Fibroblast of villous mesenchyme (primary cell): ENCODE results near the gene SH3GL1. TPM values are rescaled to one million over a fixed set of nuclear protein-coding genes. Genes with fewer than 3 reads are reported as not detected.
A peak's percentile ranks its signal among the peaks of the same experiment; 100 is the strongest.

ENCODE experiments used
- DNase-seq: peaks from one replicate; pipeline ENCODE4 v3.0.0-alpha.2; 2010; ENCODE audit warnings: low read depth
- H3K4me3 ChIP-seq: 2 replicates; pipeline ENCODE4 v1.5.1; 2011; ENCODE audit warnings: low read depth, mild to moderate bottlenecking, low read length
- CTCF ChIP-seq: IDR thresholded peaks from 2 replicates; pipeline ENCODE4 v1.5.1; 2012; ENCODE audit warnings: low read depth, mild to moderate bottlenecking, low read length; ENCODE audit not compliant: insufficient read depth
- total RNA-seq: library from RNA; depleted of rRNA; stranded (reverse); fragments of >200 nt; gene quantifications from 2 replicates; pipeline ENCODE4 v1.2.3, GENCODE V29; 2012

The SH3GL1 gene
- total RNA-seq, 1 donor, result 65.2 TPM

- no peak for DNase-seq
- no peak overlapping the region for H3K4me3 ChIP-seq
- no peak for TF ChIP-seq CTCF
These were observed 30.9 kb upstream of the SH3GL1 start for GRCh38 chr19:4431296-4431695.

- H3K4me3 ChIP-seq, result no peak overlapping the region
- no peak for DNase-seq
- no peak for TF ChIP-seq CTCF
These were observed 30.4 kb upstream of the SH3GL1 start for GRCh38 chr19:4430760-4431159.

- no peak overlapping the region for H3K4me3 ChIP-seq
- TF ChIP-seq CTCF, result no peak
- no peak for DNase-seq
These were observed 29.4 kb upstream of the SH3GL1 start for GRCh38 chr19:4429771-4430171.

- TF ChIP-seq CTCF, result no peak
- no peak overlapping the region for H3K4me3 ChIP-seq
- DNase-seq, result no peak
These were observed 28.9 kb upstream of the SH3GL1 start for GRCh38 chr19:4429256-4429655.

GRCh38 chr19:4428326-4428975 is 28.1 kb upstream of the SH3GL1 start:
- no peak for DNase-seq
- no peak overlapping the region for H3K4me3 ChIP-seq
- no peak for TF ChIP-seq CTCF

GRCh38 chr19:4425537-4425936 is 25.2 kb upstream of the SH3GL1 start:
- DNase-seq, result peak; percentile 30
- H3K4me3 ChIP-seq, result no peak overlapping the region
- TF ChIP-seq CTCF, result no peak

- no peak for DNase-seq
- no peak for TF ChIP-seq CTCF
- no peak overlapping the region for H3K4me3 ChIP-seq
These were observed 23.2 kb upstream of the SH3GL1 start for GRCh38 chr19:4423416-4424126.
